HG02938 (cell line): ENCODE measurements around the gene CRYBB3.
"Not testable (repeated sequence)": the region's sequence is repeated elsewhere in the genome, so short reads cannot be mapped to it uniquely, and the experiment has no call there.

ENCODE experiments used
- ATAC-seq: cut with Tn5 transposase; IDR thresholded peaks from one replicate; pipeline ENCODE4 v1.9.1; 2021; ENCODE audit warnings: mild to moderate bottlenecking, moderate library complexity; ENCODE audit not compliant: unreplicated experiment

Gene CRYBB3

GRCh38 chr22:25238058-25238457 is 38.4 kb downstream of the CRYBB3 start:
- ATAC-seq: not testable (repeated sequence)

GRCh38 chr22:25255169-25255568 is 55.5 kb downstream of the CRYBB3 start:
- not testable (repeated sequence) for ATAC-seq
